Right ventricle myocardium superior (tissue), 1 donor: ENCODE data around the gene PRDM16. TPM values are rescaled to one million over a fixed set of nuclear protein-coding genes. Genes with fewer than 3 reads are reported as not detected.
A peak's percentile ranks its signal among the peaks of the same experiment; 100 is the strongest.

Experiments used
- ATAC-seq: fragments of 200-7000 bp; cut with Tn5 transposase; one replicate; pipeline ENCODE4 v1.9.1; 2020; ENCODE audit warnings: mild to moderate bottlenecking; ENCODE audit not compliant: poor library complexity
- DNase-seq: peaks from one replicate; pipeline ENCODE4 v3.0.0-alpha.2; 2020
- intact Hi-C: fragments of 100-400 bp; cut with DNase I; formaldehyde crosslinking; loops from one replicate; pipeline ENCODE4 v1.11.2; 2022
- total RNA-seq: library from RNA; stranded (reverse); fragmentation: NEBNext Ultra II Directional; extraction: Animal tissue kit (Norgen Biotek cat#: 25700); gene quantifications from one replicate; pipeline ENCODE4 v1.2.1, GENCODE V29; 2021
- donor health status: DM: no; HTN: yes; CAD: no; lungs with severe emphysema.

The PRDM16 gene
- total RNA-seq, 1 donor from 2014 or later: 14.2 TPM

DNA sequence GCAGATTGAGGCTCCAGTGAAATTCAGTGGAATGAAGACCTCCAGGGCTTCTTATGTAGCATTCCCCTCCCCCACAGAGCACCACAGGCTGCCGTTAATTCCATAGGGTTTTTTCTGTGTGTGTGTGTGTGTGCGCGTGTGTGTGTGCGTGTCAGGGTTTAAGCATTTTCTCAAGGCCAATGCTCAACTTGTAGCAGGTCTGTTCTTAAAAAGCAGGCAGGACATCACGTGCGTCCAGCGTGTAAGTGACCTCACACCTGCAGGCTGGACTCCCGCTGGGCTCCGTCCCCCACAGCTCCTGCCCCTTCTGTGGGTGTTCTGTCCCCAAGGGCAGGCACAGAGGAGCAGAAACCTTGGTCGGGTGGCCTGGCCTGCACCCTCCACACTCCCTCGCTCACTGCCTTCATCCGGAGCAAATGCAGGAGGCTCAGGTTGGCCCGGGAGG is 5.3 kb downstream of the PRDM16 start:
- no peak for DNase-seq
- intact Hi-C loops: loop anchor here (5.0 kb wide), 1 partner anchor 278 kb away; no protein-coding TSS in a partner anchor
- no peak for ATAC-seq

GRCh38 chr1:3074800-3075199 is 5.8 kb downstream of the PRDM16 start:
- intact Hi-C loops: loop anchor here (5.0 kb wide), 1 partner anchor 278 kb away; no protein-coding TSS in a partner anchor
- ATAC-seq: peak; percentile 34
- no peak for DNase-seq

- DNase-seq: no peak
- no peak for ATAC-seq
- intact Hi-C loops: no loop called here
These were observed 6.8 kb downstream of the PRDM16 start for GRCh38 chr1:3075666-3076362.

DNA sequence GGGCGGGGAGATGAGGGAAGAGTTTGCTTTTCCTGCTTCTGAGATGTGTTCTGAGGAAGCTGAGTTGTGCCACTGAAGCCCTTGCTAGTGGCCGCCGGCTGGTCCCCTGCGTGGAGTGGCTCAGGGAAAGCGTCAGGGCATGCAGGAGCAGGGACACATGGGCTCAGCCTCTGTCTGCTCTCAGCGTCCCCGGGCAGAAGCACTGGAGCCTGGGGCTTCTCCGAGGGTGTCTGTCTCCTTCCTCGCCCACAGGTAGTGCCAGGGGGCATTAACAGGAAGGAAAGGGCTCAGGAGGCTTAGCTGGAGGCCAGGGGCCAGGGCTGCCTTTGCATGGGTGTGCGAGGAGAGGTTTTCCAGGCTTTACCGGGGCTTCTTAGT is 7.3 kb downstream of the PRDM16 start:
- DNase-seq: no peak
- intact Hi-C loops: no loop called here

GRCh38 chr1:3077081-3077480 is 8.1 kb downstream of the PRDM16 start:
- DNase-seq (no peak), ATAC-seq (no peak)
- intact Hi-C loops: no loop called here

More for the DNA sequence above, 7.3 kb downstream of the PRDM16 start:
- ATAC-seq: no peak

- ATAC-seq (no peak), DNase-seq (no peak)
- intact Hi-C loops: no loop called here
These were observed 8.6 kb downstream of the PRDM16 start for GRCh38 chr1:3077561-3077960.

DNA sequence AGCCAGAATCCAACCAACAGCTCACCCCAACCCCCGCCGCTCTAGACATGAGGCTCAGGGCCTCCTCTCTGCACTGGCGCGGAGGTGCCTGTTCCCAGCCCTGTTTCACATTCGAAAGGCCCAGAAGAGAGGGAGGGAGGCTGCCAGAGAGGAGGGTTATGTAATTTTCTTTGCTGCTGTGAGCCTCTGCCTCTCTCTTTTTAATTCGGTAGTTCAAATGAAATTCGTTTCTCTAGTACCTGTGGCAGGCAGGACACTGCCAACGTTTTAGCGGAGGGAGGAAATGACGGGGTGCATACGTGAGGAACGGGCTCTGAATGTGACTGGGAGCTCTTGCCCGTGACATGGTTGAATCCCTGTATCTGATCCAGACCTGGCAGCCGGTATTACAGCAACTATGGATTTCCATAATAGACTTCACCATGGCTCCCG is 9.4 kb downstream of the PRDM16 start:
- peak; percentile 52 for ATAC-seq
- no peak for DNase-seq
- intact Hi-C loops: no loop called here

- no peak for ATAC-seq
These were observed 9.9 kb downstream of the PRDM16 start for GRCh38 chr1:3078871-3079270.

DNA sequence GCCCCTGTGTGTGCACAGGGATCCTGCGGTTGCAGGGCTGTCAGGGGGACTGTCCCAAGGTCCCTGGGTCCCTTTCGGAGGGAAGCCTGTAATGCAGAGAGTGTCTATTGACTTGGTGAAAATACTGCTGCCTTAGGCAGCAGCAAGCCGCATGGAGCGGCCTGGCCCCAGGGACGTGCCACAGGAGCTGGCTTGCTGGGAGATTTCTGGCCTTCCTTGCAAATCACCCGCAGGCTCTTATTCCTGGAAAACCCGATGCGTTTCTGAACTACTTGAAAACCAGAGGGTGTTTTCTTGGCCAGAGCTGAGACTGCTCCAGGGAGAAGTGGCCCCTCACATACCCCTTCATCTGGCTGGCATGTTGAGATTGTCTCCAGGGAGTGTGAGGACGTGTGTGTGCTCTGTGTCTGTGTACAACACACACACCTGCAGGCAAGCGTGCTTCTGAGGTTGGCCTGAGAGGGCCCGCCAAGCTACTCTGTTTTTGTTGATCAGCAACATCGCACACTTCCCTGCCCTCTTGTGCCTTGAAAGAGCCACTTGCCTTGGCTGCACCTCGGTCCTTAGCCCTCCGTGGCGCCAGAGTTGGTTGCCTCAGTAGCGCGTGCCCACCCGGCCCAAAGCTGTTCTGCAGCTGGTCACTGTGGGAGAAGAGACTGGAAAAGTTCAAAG is 10.5 kb downstream of the PRDM16 start:
- DNase-seq: no peak
- no peak for ATAC-seq
- intact Hi-C loops: no loop called here

More at GRCh38 chr1:3078871-3079270, 9.9 kb downstream of the PRDM16 start:
- DNase-seq: no peak
- intact Hi-C loops: no loop called here

DNA sequence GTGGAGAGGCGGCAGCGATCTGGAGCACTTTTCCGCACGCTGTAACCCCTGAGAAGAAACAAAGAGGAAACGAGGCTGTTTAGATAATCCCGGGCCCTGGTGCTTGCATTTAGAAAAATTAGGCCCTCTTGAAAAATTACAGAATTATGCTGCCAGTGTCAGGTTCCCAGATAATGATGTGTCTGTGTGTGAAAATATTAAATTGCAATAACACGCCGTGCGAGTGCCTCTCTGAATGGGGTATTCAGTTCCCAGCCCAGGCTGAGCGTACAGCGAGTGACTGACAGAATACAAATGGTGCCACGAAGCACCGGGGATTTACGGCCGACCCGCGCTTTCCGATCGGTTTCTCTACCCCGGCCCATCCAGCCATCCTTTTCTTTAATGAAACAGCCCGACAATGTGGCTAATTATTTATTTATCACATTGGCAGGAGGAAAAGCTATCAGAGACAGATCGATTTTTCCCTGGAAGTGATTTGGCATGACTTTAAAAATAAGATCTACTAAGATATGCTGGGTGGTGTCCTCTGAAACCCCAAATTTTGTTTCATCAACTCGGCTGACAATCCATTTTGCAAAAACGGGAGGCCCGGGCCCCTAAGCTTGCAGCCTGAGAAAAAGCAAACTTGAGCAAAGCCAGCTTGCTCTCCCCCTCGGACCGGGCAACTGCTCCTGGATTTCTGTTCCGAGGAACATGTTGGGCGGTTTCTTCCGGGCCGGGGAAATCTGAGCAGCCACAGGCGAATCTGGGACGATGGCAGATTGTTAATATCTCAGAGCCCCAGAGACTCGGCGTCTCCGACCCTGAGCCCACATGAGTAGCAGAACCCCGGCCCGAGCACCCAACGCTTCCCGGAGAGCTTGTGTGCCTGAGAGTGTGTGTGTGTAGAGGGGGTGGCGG is 11.3 kb downstream of the PRDM16 start:
- ATAC-seq (no peak), DNase-seq (no peak)
- intact Hi-C loops: no loop called here

DNA sequence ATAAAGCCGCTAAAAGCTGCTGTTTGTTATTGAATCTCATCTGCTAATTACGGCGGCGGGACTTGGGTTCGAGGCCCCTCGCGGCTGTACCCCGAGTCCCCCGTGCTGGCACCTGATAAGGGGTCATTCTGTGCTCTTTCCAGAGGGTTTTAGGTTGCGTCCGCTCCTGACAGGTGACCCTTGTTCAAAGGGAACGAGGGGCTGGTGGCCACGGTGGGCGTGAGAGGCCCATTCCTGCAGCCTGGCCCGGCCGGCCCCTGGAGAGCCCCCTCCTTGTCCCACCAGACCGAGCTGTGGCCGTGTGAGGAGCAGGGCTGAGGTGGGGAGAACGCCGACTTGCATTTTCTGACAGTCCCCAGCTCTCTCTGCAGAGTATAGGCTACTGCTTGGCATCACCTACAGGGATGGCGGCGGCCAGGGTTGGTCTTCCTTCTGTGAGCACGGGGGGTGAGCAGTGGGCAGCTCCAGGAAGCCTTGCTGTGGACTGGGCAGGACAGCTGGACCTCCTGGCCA is 12.2 kb downstream of the PRDM16 start:
- intact Hi-C loops: no loop called here

DNA sequence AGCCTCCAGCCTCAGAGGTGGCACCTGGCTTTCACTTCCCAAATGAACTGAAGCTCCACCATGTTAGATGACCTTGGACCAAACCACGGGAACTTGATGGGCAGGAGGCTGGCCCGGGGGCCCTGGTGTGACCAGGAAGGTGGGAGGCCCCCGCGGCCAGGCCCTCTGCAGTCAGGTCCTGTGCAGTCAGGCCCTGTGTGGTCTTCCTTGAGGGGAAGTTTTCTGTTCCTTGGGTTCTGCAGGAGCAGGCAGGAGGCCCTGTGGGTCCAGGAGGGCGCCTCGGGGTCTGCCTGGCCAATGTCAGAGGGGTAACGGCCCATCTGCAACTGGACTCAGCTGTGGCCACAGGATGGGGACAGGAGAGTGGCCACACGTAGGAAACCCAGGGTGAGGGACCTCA is 13.0 kb downstream of the PRDM16 start:
- no peak for ATAC-seq
- DNase-seq: no peak
- intact Hi-C loops: no loop called here

More for the DNA sequence above, 12.2 kb downstream of the PRDM16 start:
- no peak for ATAC-seq
- DNase-seq: no peak

- ATAC-seq: peak; percentile 36
- intact Hi-C loops: no loop called here
- no peak for DNase-seq
These were observed 13.8 kb downstream of the PRDM16 start for GRCh38 chr1:3082571-3083516.

DNA sequence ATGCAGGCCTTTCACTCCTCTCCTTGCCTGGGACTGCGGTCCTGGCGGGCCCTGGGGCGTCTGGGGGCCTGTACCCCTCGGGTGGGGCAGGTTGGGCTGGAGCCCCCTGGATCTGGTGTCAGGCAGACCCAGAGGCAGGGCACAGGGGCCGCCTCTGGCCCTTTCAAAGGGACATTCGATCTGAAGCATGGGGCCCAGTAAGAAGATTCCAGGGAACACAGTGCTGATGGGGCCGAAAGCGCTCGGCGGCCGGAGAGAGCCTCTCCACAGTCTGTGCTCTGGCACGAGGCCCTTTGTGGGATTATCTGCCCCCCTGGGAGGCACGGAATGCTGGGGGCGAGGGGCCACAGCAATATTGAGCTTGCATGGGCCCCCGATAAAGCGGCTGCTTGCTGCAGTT is 15.2 kb downstream of the PRDM16 start:
- peak; percentile 16 for ATAC-seq
- intact Hi-C loops: no loop called here
- DNase-seq: no peak

GRCh38 chr1:3084726-3085125 is 15.7 kb downstream of the PRDM16 start:
- no peak for ATAC-seq
- no peak for DNase-seq
- intact Hi-C loops: no loop called here

DNA sequence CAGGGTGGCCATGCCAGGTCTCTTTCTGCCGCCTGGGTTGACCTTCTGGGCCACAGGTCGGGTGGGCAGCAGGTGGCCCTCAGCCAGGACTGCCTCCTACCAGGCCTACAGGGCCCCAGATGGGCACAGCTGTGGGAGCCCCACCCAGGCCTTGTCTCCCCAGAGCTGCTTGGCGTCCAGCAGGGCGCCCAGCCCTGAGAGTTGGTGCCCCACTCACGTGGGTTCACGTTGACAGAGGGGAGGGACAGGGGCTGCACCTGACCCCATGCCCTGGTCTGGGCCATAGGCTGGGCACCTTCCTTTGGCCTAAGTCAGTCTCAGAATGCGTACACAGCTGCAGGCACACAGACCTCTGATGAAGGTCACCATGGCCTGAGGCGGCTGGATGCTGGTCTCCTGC is 16.7 kb downstream of the PRDM16 start:
- intact Hi-C loops: no loop called here
- no peak for ATAC-seq
- DNase-seq: no peak

DNA sequence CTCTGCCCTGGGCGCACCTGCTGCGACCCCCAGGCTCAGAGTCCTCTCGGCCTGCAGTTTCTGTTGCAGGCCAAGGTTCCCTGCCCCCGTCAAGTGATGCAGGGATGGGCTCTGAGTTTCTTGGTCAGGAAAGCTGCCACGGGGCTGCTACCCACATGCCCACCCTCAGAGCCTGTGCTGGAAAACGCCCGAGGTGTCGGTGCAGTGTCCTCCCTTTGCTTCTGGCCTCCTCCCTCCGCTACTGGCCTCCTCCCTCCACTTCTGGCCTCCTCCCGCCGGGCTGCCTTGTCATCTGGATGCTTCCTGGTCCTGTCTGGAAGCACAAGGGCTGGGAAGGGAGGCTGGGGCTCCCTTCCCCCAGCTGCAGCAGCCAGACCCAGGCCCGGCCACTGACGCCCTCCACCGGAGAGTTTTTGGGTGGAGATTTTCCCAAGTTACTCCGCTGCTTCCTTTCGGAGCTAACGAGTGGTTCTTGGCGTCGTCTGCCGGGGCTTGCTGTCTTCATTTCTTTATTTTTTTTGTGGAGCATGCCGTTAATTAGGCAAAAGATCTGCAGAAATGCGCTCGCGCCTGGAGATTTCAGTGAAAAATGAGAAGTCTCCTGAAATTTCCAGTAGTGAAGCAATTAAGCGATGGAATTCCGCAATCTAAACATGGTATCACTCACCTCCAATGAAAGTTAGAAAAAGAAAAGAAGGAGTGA is 17.4 kb downstream of the PRDM16 start:
- intact Hi-C loops: no loop called here
- no peak for DNase-seq
- ATAC-seq: no peak
